Skin epidermis (tissue), 12 donors: Measurements from ENCODE around the gene PHAX.
"Not testable (repeated sequence)": the region's sequence is repeated elsewhere in the genome, so short reads cannot be mapped to it uniquely, and the experiment has no call there.

Experiments
- H3K27ac ChIP-seq, 21 experiments: fragments of 200-600 bp; sonication (generic) in 11 of 21; one replicate each; pipeline ENCODE4 v1.5.0; 2020; ENCODE audit warnings: mild to moderate bottlenecking in 3 of 21, inconsistent platforms in 2 of 21, moderate library complexity in 2 of 21
- H3K4me3 ChIP-seq, 7 experiments: fragments of 200-600 bp; sonication (generic) in 2 of 7; one replicate each; pipeline ENCODE4 v1.5.0; 2020; ENCODE audit warnings: inconsistent platforms in 2 of 7, mild to moderate bottlenecking in 2 of 7, moderate library complexity in 1 of 7

The PHAX gene

GRCh38 chr5:126599971-126600630 lies 646 bp upstream of the PHAX start:
- Histone ChIP-seq H3K4me3 (peak overlapping the region in 4 of 7 experiments; percentile 77 to 100 (median 96)), H3K27ac (peak overlapping the region in 19 of 21 experiments; percentile 10 to 97 (median 90))

- Histone ChIP-seq H3K27ac (no peak overlapping the region), H3K4me3 (no peak overlapping the region)
These were observed 2.8 kb downstream of the PHAX start for GRCh38 chr5:126603402-126603991.

- H3K4me3 ChIP-seq: no peak overlapping the region
- H3K27ac ChIP-seq: no peak overlapping the region
These were observed 4.8 kb downstream of the PHAX start for GRCh38 chr5:126605525-126605924.

GRCh38 chr5:126610160-126610559 lies 9.4 kb downstream of the PHAX start:
- no peak overlapping the region for H3K4me3 ChIP-seq
- no peak overlapping the region for H3K27ac ChIP-seq

- H3K4me3 ChIP-seq: no peak overlapping the region
- no peak overlapping the region for H3K27ac ChIP-seq
These were observed 9.9 kb downstream of the PHAX start for GRCh38 chr5:126610616-126611015.

- H3K4me3 ChIP-seq: no peak overlapping the region
- H3K27ac ChIP-seq: no peak overlapping the region
These were observed 13.3 kb downstream of the PHAX start for GRCh38 chr5:126613941-126614592.

GRCh38 chr5:126615286-126615685 lies 14.5 kb downstream of the PHAX start:
- H3K27ac ChIP-seq: no peak overlapping the region
- H3K4me3 ChIP-seq: no peak overlapping the region

GRCh38 chr5:126617603-126618002 lies 16.9 kb downstream of the PHAX start:
- H3K27ac ChIP-seq, H3K4me3 ChIP-seq: not testable (repeated sequence)

- Histone ChIP-seq H3K4me3 (no peak overlapping the region), H3K27ac (no peak overlapping the region)
These were observed 19.0 kb downstream of the PHAX start for GRCh38 chr5:126619781-126620180.

- Histone ChIP-seq H3K27ac (peak overlapping the region in 4 of 21 experiments; percentile 21 to 56 (median 47)), H3K4me3 (no peak overlapping the region)
These were observed 23.8 kb downstream of the PHAX start for GRCh38 chr5:126624534-126624933.

- Histone ChIP-seq H3K4me3 (no peak overlapping the region), H3K27ac (no peak overlapping the region)
These were observed 27.4 kb downstream of the PHAX start for GRCh38 chr5:126628102-126628501.

GRCh38 chr5:126631920-126632319 lies 31.2 kb downstream of the PHAX start:
- no peak overlapping the region for H3K4me3 ChIP-seq
- no peak overlapping the region for H3K27ac ChIP-seq

GRCh38 chr5:126633552-126633951 lies 32.8 kb downstream of the PHAX start:
- Histone ChIP-seq H3K4me3 (no peak overlapping the region), H3K27ac (no peak overlapping the region)

GRCh38 chr5:126635585-126635984 lies 34.8 kb downstream of the PHAX start:
- no peak overlapping the region for H3K27ac ChIP-seq
- no peak overlapping the region for H3K4me3 ChIP-seq

GRCh38 chr5:126636956-126637355 lies 36.2 kb downstream of the PHAX start:
- Histone ChIP-seq H3K4me3 (no peak overlapping the region), H3K27ac (no peak overlapping the region)

- H3K4me3 ChIP-seq: no peak overlapping the region
These were observed 40.1 kb downstream of the PHAX start for GRCh38 chr5:126640866-126641265.

GRCh38 chr5:126641387-126641786 lies 40.6 kb downstream of the PHAX start:
- H3K4me3 ChIP-seq: no peak overlapping the region
- H3K27ac ChIP-seq: no peak overlapping the region

More at GRCh38 chr5:126640866-126641265, 40.1 kb downstream of the PHAX start:
- no peak overlapping the region for H3K27ac ChIP-seq

GRCh38 chr5:126645132-126645531 lies 44.4 kb downstream of the PHAX start:
- H3K27ac ChIP-seq: no peak overlapping the region
- H3K4me3 ChIP-seq: no peak overlapping the region

- Histone ChIP-seq H3K27ac (no peak overlapping the region), H3K4me3 (no peak overlapping the region)
These were observed 46.3 kb downstream of the PHAX start for GRCh38 chr5:126647071-126647470.

- no peak overlapping the region for H3K4me3 ChIP-seq
- no peak overlapping the region for H3K27ac ChIP-seq
These were observed 47.7 kb downstream of the PHAX start for GRCh38 chr5:126648471-126648870.

- H3K4me3 ChIP-seq, H3K27ac ChIP-seq: not testable (repeated sequence)
These were observed 48.3 kb downstream of the PHAX start for GRCh38 chr5:126649057-126649456.
